Stimulated activated CD8-positive, alpha-beta memory T cell treated with anti-CD3 and anti-CD28 coated beads, Interleukin-4, amount 100 ng/mL, for 1 hour (primary cell): Measurements from ENCODE around the gene CRELD2.
A peak's percentile ranks its signal among the peaks of the same experiment; 100 is the strongest.

ENCODE experiments used
- DNase-seq, 2 donors: peaks; one replicate each; pipeline ENCODE4 v3.0.0-alpha.2; 2020; ENCODE audit warnings: low read depth in 2 of 2, low spot score in 1 of 2

Gene CRELD2

DNA sequence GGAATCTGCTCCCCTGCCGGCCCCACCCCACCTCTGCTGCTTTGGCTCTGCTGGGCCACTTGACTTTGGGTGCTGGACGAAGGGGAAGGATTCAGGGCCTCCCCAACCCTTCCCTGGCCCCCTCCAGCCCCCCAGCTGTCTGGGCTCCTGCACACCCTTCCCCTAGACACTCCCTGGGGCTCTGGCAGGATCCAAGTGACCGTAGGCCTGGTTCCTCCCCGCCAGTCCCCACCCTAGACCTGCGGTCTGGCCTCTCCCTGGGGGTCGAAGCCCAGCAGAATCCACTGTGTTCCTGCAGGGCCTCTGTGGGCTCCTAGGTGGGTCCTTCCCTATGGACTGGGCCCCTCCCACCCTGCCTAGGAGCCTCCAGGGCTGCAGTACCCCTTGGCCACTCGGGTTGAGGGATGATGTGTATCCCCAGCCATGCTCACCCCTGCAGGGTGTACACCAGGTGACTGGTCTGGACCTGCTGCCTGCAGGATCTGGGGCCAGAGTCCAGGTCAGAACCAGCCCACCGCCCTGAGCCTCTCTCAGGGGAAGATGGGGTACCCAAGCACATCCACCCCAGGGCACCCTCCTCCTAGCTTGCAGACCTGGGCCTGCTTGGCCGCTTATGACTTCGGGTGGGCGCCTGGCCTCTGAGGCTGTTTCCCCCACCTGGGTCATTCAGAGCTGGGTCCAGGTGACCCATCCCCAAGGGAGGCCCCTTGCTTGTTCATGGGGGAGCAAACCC is 47.8 kb downstream of the CRELD2 start:
- no peak for DNase-seq

DNA sequence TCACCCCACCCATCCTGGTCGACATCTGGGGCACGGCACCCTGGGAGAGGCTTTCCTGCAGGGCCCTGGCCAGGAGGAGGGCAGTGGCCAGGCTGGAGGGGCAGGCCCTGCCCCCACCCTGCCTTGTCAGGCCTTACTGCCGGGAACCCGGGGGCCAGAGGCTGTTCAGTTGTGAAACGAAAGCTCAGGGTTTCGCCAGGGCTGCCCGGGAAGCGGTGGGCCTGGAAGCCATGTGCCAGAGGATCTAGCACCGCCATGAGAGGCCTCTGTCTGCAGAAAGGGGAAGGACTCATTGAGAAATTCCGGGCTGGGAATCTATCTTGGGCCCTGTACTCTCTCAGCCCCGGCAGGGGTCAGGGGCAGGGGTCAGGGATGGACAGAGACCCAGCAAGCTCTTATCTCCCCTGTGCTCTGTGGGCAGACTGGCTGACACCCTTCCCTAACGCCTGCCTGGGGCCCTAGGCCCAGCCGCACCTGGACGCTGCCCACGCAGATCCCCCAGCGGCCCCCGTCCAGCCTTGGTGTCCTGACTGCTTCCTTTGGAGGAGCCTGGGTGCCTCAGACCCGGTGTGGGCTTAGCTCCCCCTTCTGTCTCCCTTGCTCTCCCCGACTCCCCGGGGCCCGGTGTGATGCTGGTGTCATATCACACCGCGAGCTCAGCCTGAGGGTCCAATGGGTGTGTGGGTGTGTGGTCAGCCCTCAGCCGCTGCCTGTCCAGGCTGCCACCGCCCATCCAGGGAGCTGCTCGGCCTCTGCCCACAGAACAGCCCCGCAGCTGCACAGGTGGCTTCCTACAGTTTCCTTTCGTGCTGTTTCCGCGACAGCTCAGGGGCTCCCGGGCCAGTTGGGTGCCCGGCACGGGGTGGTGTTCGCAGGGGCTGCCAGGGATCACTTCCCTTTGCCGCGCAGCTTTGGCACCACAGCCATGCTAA is 48.6 kb downstream of the CRELD2 start:
- DNase-seq = no peak

DNA sequence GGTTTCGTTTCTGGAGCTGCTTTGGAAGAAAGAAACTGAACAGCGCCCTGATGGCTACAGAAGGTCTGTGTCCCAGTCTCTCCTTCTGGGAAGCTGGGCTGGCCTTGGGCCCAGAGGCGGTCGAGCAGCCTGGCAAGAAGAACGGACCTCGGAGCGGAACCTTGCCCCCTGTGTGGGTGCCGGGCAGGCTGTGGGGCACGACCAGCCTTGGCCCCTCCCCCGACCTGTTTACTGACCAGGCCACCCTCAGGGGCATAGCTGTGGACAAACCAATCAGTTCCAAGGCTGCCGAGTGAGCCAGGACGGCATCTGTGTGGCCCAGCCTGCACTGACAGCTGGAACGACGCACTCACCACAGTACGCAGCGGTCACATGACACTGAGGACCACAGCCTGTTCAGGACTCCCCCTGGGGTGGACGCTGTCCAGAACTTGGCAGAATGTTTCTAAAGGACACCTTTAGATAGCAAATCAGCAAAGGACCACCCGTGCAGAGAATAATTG is 49.3 kb downstream of the CRELD2 start:
- DNase-seq = no peak

DNA sequence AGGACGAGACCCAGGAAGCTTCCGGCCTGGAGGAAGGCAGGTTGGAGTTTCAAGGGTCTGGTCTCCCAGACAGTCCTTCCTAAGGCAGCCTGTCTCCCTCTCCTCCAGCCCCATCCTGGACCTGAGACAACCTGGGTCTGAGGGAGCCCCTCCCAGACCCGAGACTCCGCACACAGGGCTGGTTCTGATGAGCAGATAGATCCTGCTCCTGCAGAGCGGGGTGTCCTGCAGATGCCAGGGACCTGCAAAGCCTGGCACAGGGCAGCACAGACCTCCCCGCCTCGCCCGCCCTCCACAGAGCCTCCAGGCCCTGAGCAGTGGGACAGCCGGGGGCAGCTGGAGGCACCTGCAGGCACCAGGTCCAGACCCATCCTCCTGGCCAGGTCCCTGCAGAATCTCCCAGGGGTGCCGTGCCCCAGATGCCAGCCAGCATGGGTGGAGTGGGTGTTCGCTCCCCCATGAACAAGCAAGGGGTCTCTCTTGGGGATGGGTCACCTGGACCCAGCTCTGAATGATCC is 49.9 kb downstream of the CRELD2 start:
- DNase-seq = no peak

DNA sequence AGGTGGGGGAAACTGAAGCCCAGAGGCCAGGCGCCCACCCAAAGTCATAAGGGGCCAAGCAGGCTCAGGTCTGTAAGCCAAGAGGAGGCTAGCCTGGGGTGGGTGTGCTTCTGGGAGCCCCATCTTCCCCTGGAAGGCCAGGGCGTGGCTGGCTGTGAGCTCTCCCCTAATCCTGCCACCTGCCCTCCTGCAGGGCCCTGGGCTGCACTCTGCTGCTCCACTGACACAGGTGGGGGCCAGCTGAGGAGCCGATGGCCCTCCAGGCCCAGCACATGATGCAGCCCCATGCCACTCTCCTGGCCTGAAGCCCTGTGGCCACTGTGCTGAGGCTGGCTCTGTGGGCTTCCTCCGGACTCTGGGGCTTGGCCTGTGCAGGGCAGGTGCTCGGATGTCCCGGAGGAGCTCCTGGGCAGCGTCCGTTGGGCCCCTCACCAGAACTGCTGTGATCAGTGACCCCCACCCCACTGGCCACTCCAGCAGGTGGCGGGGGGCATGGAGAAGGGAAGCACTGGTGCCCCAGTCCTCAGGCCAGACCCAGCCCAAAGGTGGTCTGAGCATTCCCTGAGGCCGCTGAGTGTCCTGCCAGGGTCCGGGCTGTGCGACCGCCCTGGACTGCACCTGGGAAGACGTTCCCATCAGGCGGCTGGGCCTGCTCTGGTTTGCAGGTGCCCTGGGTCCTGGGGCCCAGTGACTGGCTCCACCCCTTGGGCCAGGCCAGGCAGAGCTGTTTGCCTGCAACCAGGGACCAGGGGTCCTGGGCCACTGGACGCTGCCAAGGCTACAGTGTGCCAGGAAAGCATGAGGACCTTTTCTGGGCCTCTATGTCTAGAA is 50.6 kb downstream of the CRELD2 start:
- no peak for DNase-seq

DNA sequence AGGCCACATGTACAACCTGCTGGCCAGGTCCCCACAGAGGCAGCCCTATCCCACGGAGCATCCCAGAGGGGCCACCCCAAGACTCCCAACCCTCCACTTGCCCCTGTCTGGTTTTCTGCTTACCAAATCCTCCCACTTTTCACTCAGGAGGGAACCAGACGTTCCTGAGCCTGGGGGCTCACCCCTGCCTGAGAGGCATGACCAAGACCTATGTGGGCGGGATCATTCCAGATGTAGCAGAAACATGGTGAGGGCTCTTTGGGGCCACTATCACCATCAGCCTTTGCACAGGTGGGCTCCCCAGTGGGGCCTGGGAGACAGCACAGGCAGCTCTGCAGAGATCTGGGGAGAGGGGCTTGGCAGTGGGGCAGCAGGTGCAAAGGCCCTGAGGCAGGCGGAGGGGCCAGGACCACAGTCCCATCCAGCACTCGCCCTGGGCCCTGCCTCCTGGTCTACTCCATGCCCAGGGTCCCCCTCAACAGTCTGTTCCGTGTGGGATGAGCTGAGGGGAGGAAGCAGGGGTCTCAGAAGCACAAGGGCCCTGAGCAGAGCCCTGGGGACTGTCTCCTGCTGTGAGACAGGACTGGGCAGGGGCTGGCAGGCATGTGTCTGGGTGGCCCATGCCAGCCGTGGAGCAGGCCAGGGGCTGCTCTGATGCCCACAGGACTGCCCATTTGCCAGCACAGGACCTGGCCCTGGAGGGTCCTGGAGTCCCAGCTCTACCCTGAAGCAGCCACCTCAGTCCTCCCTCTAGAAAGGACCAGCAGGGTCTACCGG is 51.5 kb downstream of the CRELD2 start:
- DNase-seq = no peak

DNA sequence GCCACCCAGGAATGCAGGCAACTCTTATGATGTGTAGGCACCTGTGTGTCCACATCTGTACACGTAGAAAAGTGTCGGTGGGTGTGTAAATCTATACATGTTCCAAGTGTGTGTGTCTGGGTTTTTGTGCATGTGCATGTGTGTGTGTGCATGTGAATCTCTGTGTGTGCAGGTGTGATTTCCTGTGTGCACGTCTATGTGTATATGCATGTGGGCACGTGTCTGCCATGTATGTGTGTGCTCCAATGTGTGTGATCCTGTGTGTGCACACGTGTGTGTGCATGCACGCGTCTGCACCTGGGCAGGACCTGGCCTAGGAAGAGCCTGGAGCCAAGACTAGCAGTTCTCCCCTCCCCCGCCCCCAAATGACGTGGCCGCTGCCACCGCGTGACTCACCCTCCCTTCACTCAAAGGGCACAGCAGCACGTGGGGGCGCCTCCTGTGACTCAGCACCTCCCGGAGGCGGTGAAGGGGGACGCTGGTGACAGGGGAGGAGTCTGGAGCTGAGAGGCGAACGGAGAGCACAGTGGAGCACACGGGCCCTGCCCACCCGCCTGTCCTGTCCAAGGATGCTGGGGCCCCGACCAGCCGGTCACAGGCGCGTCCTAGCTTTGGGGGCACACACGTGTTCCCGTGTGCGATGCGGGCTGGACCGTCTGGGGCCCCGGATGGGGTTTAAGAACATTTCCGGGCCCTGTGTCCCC is 52.2 kb downstream of the CRELD2 start:
- peak; percentile 87 to 92 for DNase-seq

DNA sequence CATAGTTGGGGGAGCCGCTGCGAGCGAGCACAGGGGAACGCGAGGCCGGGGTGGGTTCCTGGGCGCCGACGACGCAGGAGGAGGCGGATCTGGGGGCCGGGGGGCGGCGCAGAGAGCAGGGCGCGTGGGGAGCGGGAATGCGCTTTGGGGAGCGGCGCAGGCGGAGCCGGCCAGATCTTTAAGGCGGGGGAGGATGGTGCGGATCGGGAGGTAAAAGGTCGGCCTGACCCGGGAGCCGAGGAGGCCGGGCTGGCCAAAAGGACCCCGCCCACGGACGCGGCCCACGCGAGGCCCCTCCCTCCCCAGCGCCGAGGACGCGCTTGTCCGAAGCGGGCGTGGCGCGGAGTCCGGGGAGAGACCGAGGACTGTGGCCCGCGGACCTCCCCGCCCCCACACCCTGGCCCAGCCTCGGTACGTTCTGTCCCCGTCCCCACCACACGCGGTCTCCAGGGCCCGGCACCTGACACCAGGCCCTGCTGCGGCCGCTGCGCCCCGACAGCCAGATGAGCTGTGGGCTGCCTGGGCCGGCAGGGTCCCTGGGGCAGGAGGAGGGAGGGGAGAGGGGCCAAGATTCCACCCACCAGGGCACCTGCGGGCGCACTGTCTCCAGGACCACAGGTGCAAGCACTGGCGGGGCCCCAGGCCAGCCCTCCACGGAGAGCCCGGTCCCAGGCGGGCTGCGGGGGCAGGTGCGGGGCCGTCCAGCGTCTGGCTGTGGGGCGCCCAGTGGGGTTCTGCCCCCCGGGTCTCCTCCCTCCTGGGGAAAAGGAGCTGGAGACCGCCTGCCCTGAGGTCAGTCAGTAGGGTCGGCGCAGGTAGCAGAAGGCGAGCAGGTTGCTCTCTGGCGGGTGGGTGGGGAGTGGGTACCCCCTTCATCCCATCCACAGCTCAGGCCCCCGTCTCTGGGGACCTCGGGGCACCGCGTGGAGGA is 53.1 kb downstream of the CRELD2 start:
- no peak for DNase-seq

DNA sequence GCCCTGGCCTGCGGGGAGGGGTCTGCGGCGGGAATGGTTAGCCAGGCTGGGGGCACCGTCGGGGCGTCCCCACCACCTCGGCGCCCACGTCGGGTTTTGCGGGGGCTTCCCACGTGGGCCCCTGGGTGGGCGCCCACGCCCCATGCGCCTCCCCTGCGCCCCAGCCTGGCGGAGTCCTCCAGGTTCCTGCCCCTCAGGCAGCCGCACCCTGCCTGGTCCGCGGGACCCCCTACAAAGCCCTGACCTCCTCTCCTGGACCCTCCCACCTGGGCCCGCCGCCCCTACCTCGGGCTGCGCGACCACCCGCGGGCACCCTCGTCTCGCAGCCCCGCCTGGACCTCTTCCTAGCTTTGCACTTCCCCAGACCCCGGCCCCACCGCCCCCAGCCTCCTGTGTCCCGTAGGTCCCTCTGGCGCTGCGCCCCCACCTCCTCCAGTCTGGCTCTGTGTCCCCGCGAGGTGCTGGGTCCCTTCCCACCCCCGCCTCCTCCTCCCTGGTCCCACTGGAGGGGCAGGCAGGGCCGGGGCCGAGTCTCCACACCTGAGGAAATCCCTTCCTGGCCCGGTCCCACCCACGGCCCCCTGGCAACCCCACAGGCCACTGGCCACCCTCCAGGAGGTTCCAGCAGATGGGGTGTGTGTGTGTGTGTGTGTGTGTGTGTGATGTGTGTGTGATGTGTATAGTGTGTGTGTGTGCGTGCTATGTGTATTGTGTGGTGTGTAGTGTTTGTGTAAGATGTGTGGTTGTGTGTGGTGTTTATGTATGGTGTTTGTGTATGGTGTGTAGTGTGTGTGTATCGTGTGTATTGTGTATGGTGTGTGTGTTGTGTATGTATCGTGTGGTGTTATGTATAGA is 54.0 kb downstream of the CRELD2 start:
- no peak for DNase-seq

DNA sequence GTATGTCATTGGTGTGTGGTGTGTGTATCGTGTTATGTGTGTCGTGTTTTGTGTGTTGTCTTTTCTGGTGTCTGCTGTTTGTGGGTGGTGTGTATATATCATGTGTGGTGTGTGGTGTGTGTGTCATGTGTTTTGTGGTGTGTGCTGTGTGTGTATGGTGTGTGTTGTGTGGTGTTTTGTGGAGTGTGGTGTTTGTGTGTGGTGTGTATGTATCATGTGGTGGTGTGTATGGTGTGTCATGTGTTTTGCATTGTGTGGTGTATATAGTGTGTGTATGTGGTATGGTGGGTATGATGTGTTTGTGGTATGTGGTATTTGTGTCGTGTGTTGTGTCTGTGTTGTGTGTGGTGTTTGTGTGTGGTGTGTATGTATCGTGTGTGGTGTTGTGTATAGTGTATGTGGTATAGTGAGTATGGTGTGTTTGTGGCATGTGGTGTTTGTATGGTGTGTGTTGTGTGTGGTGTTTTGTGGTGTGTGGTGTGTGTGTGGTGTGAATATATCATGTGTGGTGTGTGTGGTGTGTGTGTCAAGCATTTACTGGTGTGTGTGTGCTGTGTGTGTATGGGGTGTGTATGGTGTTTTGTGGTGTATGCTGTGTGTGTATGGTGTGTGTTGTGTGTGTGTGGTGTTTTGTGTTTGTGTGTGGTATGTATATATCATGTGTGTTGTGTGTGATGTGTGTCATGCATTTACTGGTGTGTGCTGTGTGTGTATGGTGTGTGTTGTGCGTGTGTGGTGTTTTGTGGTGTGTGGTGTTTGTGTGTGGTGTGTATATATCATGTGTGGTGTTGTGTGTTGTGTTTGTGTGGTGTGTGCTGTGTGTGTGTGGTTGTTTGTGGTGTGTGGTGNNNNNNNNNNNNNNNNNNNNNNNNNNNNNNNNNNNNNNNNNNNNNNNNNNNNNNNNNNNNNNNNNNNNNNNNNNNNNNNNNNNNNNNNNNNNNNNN is 54.9 kb downstream of the CRELD2 start:
- no peak for DNase-seq

DNA sequence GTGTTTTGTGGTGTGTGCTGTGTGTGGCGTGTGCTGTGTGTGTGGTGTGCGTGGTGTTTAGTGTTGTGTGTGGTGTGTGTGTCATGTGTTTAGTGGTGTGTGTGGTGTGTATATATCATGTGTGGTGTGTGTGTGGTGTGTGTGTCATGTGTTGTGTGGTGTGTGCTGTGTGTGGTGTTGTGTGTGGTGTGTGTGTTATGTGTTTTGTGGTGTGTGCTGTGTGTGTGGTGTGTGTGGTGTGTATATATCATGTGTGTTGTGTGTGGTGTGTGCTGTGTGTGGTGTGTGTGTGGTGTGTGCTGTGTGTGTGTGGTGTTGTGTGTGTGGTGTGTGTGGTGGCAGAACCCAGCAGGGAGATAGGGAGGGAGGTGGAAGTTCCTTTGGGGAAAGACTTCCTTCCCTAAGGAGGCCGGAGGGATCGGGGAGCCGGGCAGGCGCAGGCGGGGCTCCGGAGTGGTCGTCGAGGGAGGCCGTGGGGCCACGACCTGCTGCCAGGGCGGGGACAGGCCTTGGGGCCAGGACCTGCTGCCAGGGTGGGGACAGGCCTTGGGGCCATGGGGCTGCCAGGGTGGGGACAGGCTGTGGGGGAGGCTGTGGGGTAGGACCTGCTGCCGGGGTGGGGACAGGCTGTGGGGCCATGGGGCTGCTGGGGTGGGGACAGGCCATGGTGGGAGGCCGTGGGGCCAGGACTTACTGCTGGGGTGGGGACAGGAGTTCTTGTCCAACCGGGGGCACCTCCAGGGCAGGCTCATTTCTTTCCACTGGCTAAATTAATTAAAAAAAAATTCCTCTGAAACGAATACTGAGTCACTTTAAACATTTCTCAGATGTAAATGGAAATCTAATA is 57.3 kb downstream of the CRELD2 start:
- DNase-seq = no peak

DNA sequence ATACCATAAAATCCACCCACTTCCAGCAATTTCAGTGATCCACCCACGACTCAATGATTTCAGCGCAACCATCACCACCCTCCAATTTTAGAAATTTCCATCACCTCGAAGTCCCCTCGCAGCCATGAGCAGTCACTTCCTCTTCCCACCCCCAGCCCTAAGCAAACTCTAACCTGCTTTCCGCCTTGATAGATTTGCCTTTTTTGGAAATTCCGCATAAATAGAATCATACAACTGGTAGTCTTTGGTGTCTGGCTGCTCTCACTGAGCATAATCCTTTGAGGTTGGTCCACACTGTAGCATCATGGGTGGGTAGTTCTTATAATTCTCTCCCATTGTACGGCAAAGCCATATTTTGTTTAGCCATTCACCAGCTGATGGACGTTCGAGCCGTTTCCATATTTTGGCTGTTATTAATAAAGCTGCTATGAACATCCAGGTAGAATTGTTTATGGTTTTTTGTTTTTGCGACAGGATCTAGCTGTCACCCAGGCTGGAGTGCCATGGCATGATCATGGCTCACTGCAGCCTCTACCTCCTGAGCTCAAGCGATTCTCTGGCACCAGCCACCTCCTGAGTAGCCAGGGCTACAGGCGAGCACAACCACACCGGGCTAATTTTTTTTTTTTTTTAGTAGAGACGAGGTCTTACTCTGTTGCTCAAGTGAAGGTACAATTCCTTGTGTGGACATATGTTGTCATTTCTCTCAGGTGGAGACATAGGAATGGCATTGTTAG is 58.2 kb downstream of the CRELD2 start:
- DNase-seq = no peak
